K562 (cell line): ENCODE data around the gene HDHD3. TPM values are rescaled to one million over a fixed set of nuclear protein-coding genes. Genes with fewer than 3 reads are reported as not detected.
A peak's percentile ranks its signal among the peaks of the same experiment; 100 is the strongest.

Experiments used
- BCOR ChIP-seq: fragments of 450-650 bp; IDR thresholded peaks from 2 replicates; pipeline ENCODE4 v1.6.1; 2016
- ELF2 ChIP-seq: fragments of 250-450 bp; sonication (Bioruptor Pico); IDR thresholded peaks from 2 replicates; pipeline ENCODE4 v1.5.0; 2021; ENCODE audit warnings: mild to moderate bottlenecking
- GABPB1 ChIP-seq: sonication (generic); formaldehyde crosslinking; IDR thresholded peaks from 2 replicates; pipeline ENCODE4 v1.8.0; 2022; ENCODE audit warnings: mild to moderate bottlenecking, missing genetic modification reagents
- L3MBTL2 ChIP-seq: fragments of 450-650 bp; IDR thresholded peaks from 2 replicates; pipeline ENCODE4 v1.6.1; 2016; ENCODE audit warnings: mild to moderate bottlenecking, moderate library complexity
- MAFF ChIP-seq: IDR thresholded peaks from 2 replicates; pipeline ENCODE4 v1.6.1; 2012; ENCODE audit warnings: low read length, improper control_type of control experiment
- MTA3 ChIP-seq: fragments of 450-650 bp; formaldehyde crosslinking; IDR thresholded peaks from 2 replicates; pipeline ENCODE4 v1.6.1; 2017; ENCODE audit warnings: mild to moderate bottlenecking, borderline replicate concordance
- NFYB ChIP-seq: IDR thresholded peaks from 2 replicates; pipeline ENCODE4 v1.6.1; 2011; ENCODE audit warnings: mild to moderate bottlenecking, moderate library complexity; ENCODE audit not compliant: insufficient read length; ENCODE audit errors: extremely low read depth
- POLR2B ChIP-seq: fragments of 450-650 bp; IDR thresholded peaks from 2 replicates; pipeline ENCODE4 v1.6.1; 2018; ENCODE audit warnings: low read depth; ENCODE audit not compliant: partially characterized antibody
- TCFL5 ChIP-seq: fragments of 250-450 bp; sonication (Bioruptor Pico); conservative IDR thresholded peaks from 2 replicates; pipeline ENCODE4 v1.6.1; 2021; ENCODE audit warnings: mild to moderate bottlenecking, moderate library complexity, matching md5 sums
- THAP7 ChIP-seq: fragments of 250-450 bp; sonication (Bioruptor Pico); IDR thresholded peaks from 2 replicates; pipeline ENCODE4 v1.5.0; 2021
- THRA ChIP-seq: fragments of 450-650 bp; IDR thresholded peaks from 2 replicates; pipeline ENCODE4 v1.6.1; 2017; ENCODE audit warnings: mild to moderate bottlenecking, moderate library complexity
- ZBTB2 ChIP-seq: fragments of 450-650 bp; IDR thresholded peaks from 2 replicates; pipeline ENCODE4 v1.6.1; 2016; ENCODE audit warnings: antibody characterized with exemption
- ZNF121 ChIP-seq: sonication (generic); formaldehyde crosslinking; conservative IDR thresholded peaks from 2 replicates; pipeline ENCODE4 v1.8.0; 2022; ENCODE audit warnings: missing genetic modification reagents
- ZNF398 ChIP-seq: fragments of 250-450 bp; sonication (Bioruptor Pico); IDR thresholded peaks from 2 replicates; pipeline ENCODE4 v1.8.0; 2021; ENCODE audit warnings: moderate library complexity, mild to moderate bottlenecking, inconsistent platforms
- ZNF445 ChIP-seq: fragments of 250-450 bp; sonication (Bioruptor Pico); IDR thresholded peaks from 2 replicates; pipeline ENCODE4 v1.4.0; 2020; ENCODE audit warnings: low read depth, mild to moderate bottlenecking, moderate library complexity
- ZNF561 ChIP-seq: fragments of 450-650 bp; formaldehyde crosslinking; conservative IDR thresholded peaks from 2 replicates; pipeline ENCODE4 v1.4.0; 2020; ENCODE audit warnings: mild to moderate bottlenecking, moderate library complexity
- ZNF695 ChIP-seq: fragments of 450-650 bp; formaldehyde crosslinking; IDR thresholded peaks from 2 replicates; pipeline ENCODE4 v1.4.0; 2020; ENCODE audit warnings: mild to moderate bottlenecking, moderate library complexity
- polyA plus RNA-seq, 8 experiments: library from polyadenylated mRNA; depleted of rRNA in 4 of 8; stranded (reverse) in 5 of 8; unstranded in 3 of 8; fragments of >200 nt; fragmentation: Nextera tagmentation in 2 of 8; fragmentation: Illumina TruSeq in 1 of 8; extraction: Ambion mirVana in 2 of 8; extraction: Trizol in 1 of 8; gene quantifications; 2 replicates each; pipeline versions ENCODE4 v1.2.1 to v1.2.3, GENCODE V29; 2011 to 2014; ENCODE audit warnings: inconsistent platforms in 1 of 8, missing spikeins in 1 of 8
- total RNA-seq, 7 experiments: library from RNA; depleted of rRNA in 6 of 7; stranded (reverse); fragments of >200 nt in 6 of 7; fragmentation: Illumina TruSeq in 2 of 7; extraction: Trizol in 2 of 7; gene quantifications; 2 replicates each; pipeline versions ENCODE4 v1.2.1 to v1.2.3, GENCODE V29; 2011 to 2021; ENCODE audit warnings: low replicate concordance in 1 of 7

Gene HDHD3
- total and polyA plus RNA-seq, 9 of the 15 experiments (the other 6 are each of a cell fraction or from before 2014, with no cell fraction given): 1.1 to 19.1 (median 10.9) TPM

- no peak for TF ChIP-seq THRA
- no peak for TF ChIP-seq ZNF398 (CRISPR knock-in tag)
- peak; percentile 77 for TF ChIP-seq GABPB1
- no peak for TF ChIP-seq ZNF695 (CRISPR knock-in tag)
- no peak for TF ChIP-seq THAP7 (CRISPR knock-in tag)
- TF ChIP-seq ZBTB2: peak; percentile 76
- TF ChIP-seq ZNF121: no peak
- TF ChIP-seq BCOR: peak; percentile 64; the same call in 1 of the 2 replicates
- no peak for TF ChIP-seq ZNF561 (CRISPR knock-in tag)
- no peak for TF ChIP-seq TCFL5 (CRISPR knock-in tag)
- no peak for TF ChIP-seq ZNF445 (CRISPR knock-in tag)
- TF ChIP-seq MAFF: no peak
- peak; percentile 64; the same call in 1 of the 2 replicates for TF ChIP-seq ELF2
- TF ChIP-seq MTA3: peak; percentile 100
- no peak for TF ChIP-seq NFYB
- TF ChIP-seq L3MBTL2: peak; percentile 91
- peak; percentile 48 for TF ChIP-seq POLR2B
These were observed 33.5 kb upstream of the HDHD3 start, which contains the start of the genes C9orf43 and POLE3 (continued) for GRCh38 chr9:113410207-113410864.
